ENCODE results near the gene IDH2. TPM values are rescaled to one million over a fixed set of nuclear protein-coding genes. Genes with fewer than 3 reads are reported as not detected.

The IDH2 gene
- total and polyA plus RNA-seq, 2 donors (not counting 3 experiments of a cell fraction or from before 2014, with no cell fraction given), result 123 to 127 TPM

DNA sequence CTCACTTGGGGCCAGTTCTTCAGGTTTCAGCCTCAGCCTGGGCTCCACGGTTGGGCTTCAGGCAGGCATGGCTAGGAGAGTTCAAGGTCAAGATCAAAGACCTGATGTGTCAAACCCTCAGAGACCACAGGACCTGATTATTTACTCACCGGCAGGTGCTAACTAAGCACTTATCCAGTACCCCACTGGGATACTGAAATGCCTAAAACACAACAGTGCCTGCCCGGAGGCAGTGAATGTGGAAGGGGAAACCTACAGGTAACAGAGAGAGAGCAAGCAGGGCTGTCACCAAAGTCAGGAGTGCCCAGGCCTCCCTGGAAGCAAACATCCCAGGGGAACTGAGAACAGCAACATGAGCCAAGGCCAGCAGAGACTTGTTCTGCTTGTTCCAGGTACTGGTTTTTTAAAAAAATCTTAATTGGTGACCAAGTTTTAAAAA, 6.7 kb downstream of the IDH2 start:
- H3K27ac ChIP-seq (ENCODE audit: insufficient read depth, low read depth, low read length), result no peak overlapping the region
- peaks cover 0 to 3% of the 10 kb centered on the region in 2 experiments for H3K36me3 ChIP-seq (ENCODE audit: control insufficient read depth in 2 of 2, extremely low read depth in 1 of 2, insufficient read depth in 2 of 2, low read length in 2 of 2)
- no peaks in the 10 kb centered on the region for H3K9me3 ChIP-seq (replicated peaks; ENCODE audit: control insufficient read depth, insufficient read depth, low read length)
- dilution Hi-C loops (cut with MboI; ENCODE audit: extremely low pct_ligation_motif_present, low sequenced_read_pairs), result no loop called here
- peaks cover 3% of the 10 kb centered on the region for H3K4me1 ChIP-seq (ENCODE audit: control insufficient read depth, extremely low read depth, insufficient read depth, low read length)
- H3K9ac ChIP-seq (replicated peaks; ENCODE audit: extremely low read depth, insufficient read depth, low read length), result no peak overlapping the region
- no peak overlapping the region for H2AFZ ChIP-seq (ENCODE audit: low read depth, low read length)
- no peak overlapping the region for H3K4me3 ChIP-seq (replicated peaks in 1 of 3; ENCODE audit: insufficient read depth in 1 of 3, low read depth in 1 of 3, low read length in 3 of 3)
- no peak for FAIRE-seq
- no peaks in the 10 kb centered on the region for H4K20me1 ChIP-seq (replicated peaks; ENCODE audit: control insufficient read depth, extremely low read depth, insufficient read depth, low read length)
- no peak for TF ChIP-seq MYC (IDR thresholded peaks at IDR 0.05; ENCODE audit: low read depth, low read length)
- no peaks in the 10 kb centered on the region for H3K27me3 ChIP-seq (ENCODE audit: control insufficient read depth in 2 of 2, insufficient read depth in 2 of 2, low read length in 2 of 2)
- CTCF ChIA-PET, result no interaction called here
- H3K79me2 ChIP-seq (ENCODE audit: control insufficient read depth, insufficient read depth, low read length), result peaks cover 29% of the 10 kb centered on the region
- H3K4me2 ChIP-seq (ENCODE audit: insufficient read depth, low read length), result no peak overlapping the region
- H3K9me1 ChIP-seq (replicated peaks; ENCODE audit: control insufficient read depth, extremely low read depth, insufficient read depth, low read length), result no peaks in the 10 kb centered on the region
- no peak for DNase-seq (ENCODE audit: low read depth, low spot score)
- intact Hi-C loops (cut with micrococcal nuclease), result no loop called here
- POLR2A ChIA-PET, result no interaction called here
- BruUV-seq (replicated peaks), result no TSS peak

DNA sequence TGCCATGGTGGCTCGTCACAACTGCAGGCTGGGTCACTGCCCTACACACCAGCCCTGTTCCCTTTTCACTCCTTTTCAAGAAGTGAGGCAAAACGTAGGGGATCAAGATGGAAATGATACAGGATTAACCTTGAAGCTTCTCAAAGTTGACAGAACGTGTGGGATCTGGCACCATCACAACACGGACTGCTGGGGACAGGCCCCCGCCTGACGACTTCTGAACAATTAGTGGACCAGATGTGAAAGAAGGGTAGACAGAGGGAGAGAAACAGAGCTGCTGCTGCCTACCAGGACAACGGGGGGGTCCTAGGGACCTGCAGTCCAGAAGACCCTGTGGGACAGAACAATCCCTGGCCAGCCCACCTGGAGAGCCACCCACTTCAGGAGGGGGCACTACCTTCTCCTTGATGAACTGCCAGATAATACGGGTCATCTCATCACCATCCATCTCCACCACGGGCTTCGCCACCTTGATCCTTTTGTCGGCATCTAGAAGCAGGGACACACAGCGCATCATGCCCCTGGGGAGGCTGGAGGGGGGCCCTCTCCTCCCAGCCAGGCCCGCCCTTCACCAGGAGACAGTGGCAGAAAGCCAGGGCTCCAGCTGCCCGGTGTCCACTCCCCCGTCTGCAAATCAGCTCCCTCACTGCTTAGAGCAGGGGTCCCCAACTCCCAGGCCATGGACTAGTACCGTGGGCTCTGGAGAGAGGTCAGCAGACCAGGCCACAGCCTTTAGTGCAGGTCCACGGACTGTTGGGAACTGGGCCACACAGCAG, 10.9 kb downstream of the IDH2 start:
- ChIA-PET POLR2A (no interaction called here), CTCF (no interaction called here)
- Histone ChIP-seq H3K9ac (replicated peaks; ENCODE audit: extremely low read depth, insufficient read depth, low read length) (no peak overlapping the region), H3K4me1 (ENCODE audit: control insufficient read depth, extremely low read depth, insufficient read depth, low read length) (no peaks in the 10 kb centered on the region), H3K9me3 (replicated peaks; ENCODE audit: control insufficient read depth, insufficient read depth, low read length) (no peaks in the 10 kb centered on the region), H3K4me2 (ENCODE audit: insufficient read depth, low read length) (no peak overlapping the region), H2AFZ (ENCODE audit: low read depth, low read length) (no peak overlapping the region), H3K4me3 (replicated peaks in 1 of 3; ENCODE audit: insufficient read depth in 1 of 3, low read depth in 1 of 3, low read length in 3 of 3) (no peak overlapping the region), H3K27ac (ENCODE audit: insufficient read depth, low read depth, low read length) (no peak overlapping the region), H3K9me1 (replicated peaks; ENCODE audit: control insufficient read depth, extremely low read depth, insufficient read depth, low read length) (no peaks in the 10 kb centered on the region), H4K20me1 (replicated peaks; ENCODE audit: control insufficient read depth, extremely low read depth, insufficient read depth, low read length) (no peaks in the 10 kb centered on the region), H3K36me3 (ENCODE audit: control insufficient read depth in 2 of 2, extremely low read depth in 1 of 2, insufficient read depth in 2 of 2, low read length in 2 of 2) (peaks cover 2 to 23% of the 10 kb centered on the region in 2 experiments), H3K27me3 (ENCODE audit: control insufficient read depth in 2 of 2, insufficient read depth in 2 of 2, low read length in 2 of 2) (no peaks in the 10 kb centered on the region), H3K79me2 (ENCODE audit: control insufficient read depth, insufficient read depth, low read length) (peaks cover 11% of the 10 kb centered on the region)
- TF ChIP-seq EZH2 (IDR thresholded peaks at IDR 0.05; ENCODE audit: borderline replicate concordance, low read depth, low read length, severe bottlenecking), result no peak
- TF ChIP-seq, protein P1, sequence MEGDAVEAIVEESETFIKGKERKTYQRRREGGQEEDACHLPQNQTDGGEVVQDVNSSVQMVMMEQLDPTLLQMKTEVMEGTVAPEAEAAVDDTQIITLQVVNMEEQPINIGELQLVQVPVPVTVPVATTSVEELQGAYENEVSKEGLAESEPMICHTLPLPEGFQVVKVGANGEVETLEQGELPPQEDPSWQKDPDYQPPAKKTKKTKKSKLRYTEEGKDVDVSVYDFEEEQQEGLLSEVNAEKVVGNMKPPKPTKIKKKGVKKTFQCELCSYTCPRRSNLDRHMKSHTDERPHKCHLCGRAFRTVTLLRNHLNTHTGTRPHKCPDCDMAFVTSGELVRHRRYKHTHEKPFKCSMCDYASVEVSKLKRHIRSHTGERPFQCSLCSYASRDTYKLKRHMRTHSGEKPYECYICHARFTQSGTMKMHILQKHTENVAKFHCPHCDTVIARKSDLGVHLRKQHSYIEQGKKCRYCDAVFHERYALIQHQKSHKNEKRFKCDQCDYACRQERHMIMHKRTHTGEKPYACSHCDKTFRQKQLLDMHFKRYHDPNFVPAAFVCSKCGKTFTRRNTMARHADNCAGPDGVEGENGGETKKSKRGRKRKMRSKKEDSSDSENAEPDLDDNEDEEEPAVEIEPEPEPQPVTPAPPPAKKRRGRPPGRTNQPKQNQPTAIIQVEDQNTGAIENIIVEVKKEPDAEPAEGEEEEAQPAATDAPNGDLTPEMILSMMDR (IDR thresholded peaks at IDR 0.05; ENCODE audit: extremely low read depth in 1 of 2, insufficient read depth in 1 of 2, low read depth in 1 of 2, low read length in 2 of 2), result no peak
- TF ChIP-seq POLR2AphosphoS5 (IDR thresholded peaks at IDR 0.05; ENCODE audit: insufficient read depth, low read depth, low read length), result no peak
- TF ChIP-seq, protein P2, sequence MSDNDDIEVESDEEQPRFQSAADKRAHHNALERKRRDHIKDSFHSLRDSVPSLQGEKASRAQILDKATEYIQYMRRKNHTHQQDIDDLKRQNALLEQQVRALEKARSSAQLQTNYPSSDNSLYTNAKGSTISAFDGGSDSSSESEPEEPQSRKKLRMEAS (IDR thresholded peaks at IDR 0.05; ENCODE audit: insufficient read depth, insufficient read length), result no peak
- no peak for TF ChIP-seq FOS (IDR thresholded peaks at IDR 0.05; ENCODE audit: borderline replicate concordance, insufficient read depth, low read length)
- no peak for TF ChIP-seq POLR2A (IDR thresholded peaks at IDR 0.05; ENCODE audit: low read depth, low read length)
- TF ChIP-seq JUN (IDR thresholded peaks at IDR 0.05; ENCODE audit: borderline replicate concordance, insufficient read depth, insufficient read length, low read depth), result no peak
- DNase-seq (ENCODE audit: low read depth, low spot score) (no peak), FAIRE-seq (no peak)
- BruUV-seq (replicated peaks), result no TSS peak
- intact Hi-C loops (cut with micrococcal nuclease), result no loop called here
- dilution Hi-C loops (cut with MboI; ENCODE audit: extremely low pct_ligation_motif_present, low sequenced_read_pairs), result no loop called here

All from endothelial cell of umbilical vein (primary cell).